Measurements from ENCODE around the gene ANXA4.
"Not testable (repeated sequence)": the region's sequence is repeated elsewhere in the genome, so short reads cannot be mapped to it uniquely, and the experiment has no call there.

ANXA4 gene

GRCh38 chr2:69711971-69712370 lies 30.0 kb upstream of the ANXA4 start:
- ChIA-PET CTCF (interaction anchor here (5.4 to 7.8 kb wide), 2 partner anchors 13 to 147 kb away, joined by 51 to 52 read pairs; no protein-coding TSS in a partner anchor), POLR2A (no interaction called here)
- no peak for DNase-seq (ENCODE audit: extremely low spot score)
- no peak for TF ChIP-seq CTCF (IDR thresholded peaks at IDR 0.05; ENCODE audit: control extremely low read depth, extremely low read depth, low read depth, missing control alignments)

GRCh38 chr2:69714024-69714423 lies 27.9 kb upstream of the ANXA4 start:
- POLR2A ChIA-PET: no interaction called here

GRCh38 chr2:69714539-69715220 lies 27.3 kb upstream of the ANXA4 start:
- POLR2A ChIA-PET: not testable (repeated sequence)
- peak; percentile 75 for TF ChIP-seq CTCF (IDR thresholded peaks at IDR 0.05; ENCODE audit: control extremely low read depth, extremely low read depth, low read depth, missing control alignments)
- peak; percentile 77 for DNase-seq (ENCODE audit: extremely low spot score)
- CTCF ChIA-PET: interaction anchor here (0.7 to 7.8 kb wide), 12 partner anchors 10 to 160 kb away, joined by 3 to 52 read pairs (median 6); no protein-coding TSS in a partner anchor

More at GRCh38 chr2:69714024-69714423, 27.9 kb upstream of the ANXA4 start:
- CTCF ChIA-PET: interaction anchor here (0.7 to 7.8 kb wide), 17 partner anchors 10 to 159 kb away, joined by 3 to 52 read pairs (median 4); no protein-coding TSS in a partner anchor
- no peak for DNase-seq (ENCODE audit: extremely low spot score)
- no peak for TF ChIP-seq CTCF (IDR thresholded peaks at IDR 0.05; ENCODE audit: control extremely low read depth, extremely low read depth, low read depth, missing control alignments)

GRCh38 chr2:69715964-69716363 lies 26.0 kb upstream of the ANXA4 start:
- no peak for TF ChIP-seq CTCF (IDR thresholded peaks at IDR 0.05; ENCODE audit: control extremely low read depth, extremely low read depth, low read depth, missing control alignments)
- POLR2A ChIA-PET: no interaction called here
- CTCF ChIA-PET: interaction anchor here (0.9 to 7.8 kb wide), 11 partner anchors 9 to 339 kb away, joined by 3 to 52 read pairs (median 5); no protein-coding TSS in a partner anchor
- no peak for DNase-seq (ENCODE audit: extremely low spot score)

- CTCF ChIA-PET: interaction anchor here (0.8 to 7.8 kb wide), 13 partner anchors 9 to 340 kb away, joined by 3 to 52 read pairs (median 4); no protein-coding TSS in a partner anchor
- no peak for TF ChIP-seq CTCF (IDR thresholded peaks at IDR 0.05; ENCODE audit: control extremely low read depth, extremely low read depth, low read depth, missing control alignments)
These were observed 25.3 kb upstream of the ANXA4 start for GRCh38 chr2:69716555-69717120.

GRCh38 chr2:69717186-69717585 lies 24.7 kb upstream of the ANXA4 start:
- TF ChIP-seq CTCF (IDR thresholded peaks at IDR 0.05; ENCODE audit: control extremely low read depth, extremely low read depth, low read depth, missing control alignments): no peak
- ChIA-PET CTCF (interaction anchor here (0.8 to 7.8 kb wide), 10 partner anchors 8 to 157 kb away, joined by 3 to 52 read pairs (median 5); no protein-coding TSS in a partner anchor), POLR2A (no interaction called here)
- no peak for DNase-seq (ENCODE audit: extremely low spot score)

More at GRCh38 chr2:69716555-69717120, 25.3 kb upstream of the ANXA4 start:
- POLR2A ChIA-PET: no interaction called here
- DNase-seq (ENCODE audit: extremely low spot score): no peak
